ENCODE data around the gene MUCL3.
"Not testable (repeated sequence)": the region's sequence is repeated elsewhere in the genome, so short reads cannot be mapped to it uniquely, and the experiment has no call there.

MUCL3 gene

GRCh38 chr6:30940361-30940986 is at the start of gene MUCL3:
TSS of gene MUCL3 (plus strand) at chr6:30940973. CDS start at chr6:30941000, 27 bp downstream.
- no peak for DNase-seq

GRCh38 chr6:30891450-30891723 is 49.4 kb upstream of the MUCL3 start:
- DNase-seq = no peak

DNA sequence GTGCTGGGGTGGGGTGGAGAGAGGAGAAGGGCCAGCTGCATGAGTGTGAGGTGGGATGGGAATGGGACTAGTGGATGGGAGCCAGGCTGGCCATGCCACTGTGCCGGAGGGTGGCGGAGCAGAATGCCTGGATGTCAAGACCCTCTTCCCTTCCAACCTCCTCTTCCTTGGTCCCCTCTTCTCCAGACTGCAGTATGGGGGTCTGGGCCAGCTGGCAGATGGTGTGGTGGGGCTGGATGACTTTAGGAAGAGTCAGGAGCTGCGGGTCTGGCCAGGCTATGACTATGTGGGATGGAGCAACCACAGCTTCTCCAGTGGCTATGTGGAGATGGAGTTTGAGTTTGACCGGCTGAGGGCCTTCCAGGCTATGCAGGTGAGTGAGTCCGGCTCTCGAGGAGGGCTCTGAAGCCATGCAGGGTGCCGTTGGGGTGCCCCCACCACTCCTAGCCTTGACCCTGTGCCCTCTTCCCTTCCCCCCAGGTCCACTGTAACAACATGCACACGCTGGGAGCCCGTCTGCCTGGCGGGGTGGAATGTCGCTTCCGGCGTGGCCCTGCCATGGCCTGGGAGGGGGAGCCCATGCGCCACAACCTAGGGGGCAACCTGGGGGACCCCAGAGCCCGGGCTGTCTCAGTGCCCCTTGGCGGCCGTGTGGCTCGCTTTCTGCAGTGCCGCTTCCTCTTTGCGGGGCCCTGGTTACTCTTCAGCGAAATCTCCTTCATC is 48.8 kb upstream of the MUCL3 start:
- no peak for DNase-seq

GRCh38 chr6:30893001-30893591 is 47.7 kb upstream of the MUCL3 start:
- no peak for DNase-seq

- no peak for DNase-seq
Measured at GRCh38 chr6:30893666-30894065, 47.1 kb upstream of the MUCL3 start.

- no peak for DNase-seq
Measured at GRCh38 chr6:30894381-30894780, 46.4 kb upstream of the MUCL3 start.

DNA sequence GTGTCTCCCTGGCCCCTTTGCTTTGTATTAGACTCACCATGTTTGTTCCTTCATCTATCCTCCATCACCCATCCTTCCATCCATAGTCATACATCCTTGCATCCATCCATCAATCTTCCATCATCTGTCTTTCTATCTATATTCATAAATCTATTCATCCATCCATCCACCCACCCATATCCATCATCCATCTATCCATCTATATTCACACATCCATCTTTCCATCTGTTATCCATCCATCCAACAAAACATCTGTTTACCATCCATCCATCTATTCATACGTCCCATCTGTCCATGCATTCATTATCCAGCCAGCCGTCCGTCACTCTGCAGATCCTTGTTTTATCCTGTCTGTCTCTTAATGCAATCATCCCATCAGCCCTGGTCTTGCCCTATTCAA is 45.8 kb upstream of the MUCL3 start:
- no peak for DNase-seq

GRCh38 chr6:30895343-30895742 is 45.4 kb upstream of the MUCL3 start:
- no peak for DNase-seq

DNA sequence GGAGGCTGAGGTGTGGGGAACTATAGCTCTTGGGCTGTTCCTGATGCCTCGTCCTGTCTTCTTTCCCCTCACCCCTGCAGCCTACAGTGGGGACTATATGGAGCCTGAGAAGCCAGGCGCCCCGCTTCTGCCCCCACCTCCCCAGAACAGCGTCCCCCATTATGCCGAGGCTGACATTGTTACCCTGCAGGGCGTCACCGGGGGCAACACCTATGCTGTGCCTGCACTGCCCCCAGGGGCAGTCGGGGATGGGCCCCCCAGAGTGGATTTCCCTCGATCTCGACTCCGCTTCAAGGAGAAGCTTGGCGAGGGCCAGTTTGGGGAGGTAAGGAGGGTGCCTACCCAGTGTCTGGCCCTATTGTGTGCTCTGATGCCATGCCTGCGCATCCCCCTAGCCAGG is 44.2 kb upstream of the MUCL3 start:
- DNase-seq = no peak

DNA sequence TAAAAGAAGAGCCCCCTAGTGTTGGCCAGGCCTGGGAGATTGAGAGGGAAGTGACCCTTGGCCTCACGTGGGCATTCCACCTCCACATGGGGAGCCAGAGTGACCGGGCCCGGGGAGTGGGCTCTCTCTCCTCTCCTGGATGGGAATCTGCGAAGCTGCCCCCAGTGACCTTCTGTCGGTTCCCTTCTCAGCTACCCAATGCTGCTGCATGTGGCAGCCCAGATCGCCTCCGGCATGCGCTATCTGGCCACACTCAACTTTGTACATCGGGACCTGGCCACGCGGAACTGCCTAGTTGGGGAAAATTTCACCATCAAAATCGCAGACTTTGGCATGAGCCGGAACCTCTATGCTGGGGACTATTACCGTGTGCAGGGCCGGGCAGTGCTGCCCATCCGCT is 42.9 kb upstream of the MUCL3 start:
- no peak for DNase-seq

DNA sequence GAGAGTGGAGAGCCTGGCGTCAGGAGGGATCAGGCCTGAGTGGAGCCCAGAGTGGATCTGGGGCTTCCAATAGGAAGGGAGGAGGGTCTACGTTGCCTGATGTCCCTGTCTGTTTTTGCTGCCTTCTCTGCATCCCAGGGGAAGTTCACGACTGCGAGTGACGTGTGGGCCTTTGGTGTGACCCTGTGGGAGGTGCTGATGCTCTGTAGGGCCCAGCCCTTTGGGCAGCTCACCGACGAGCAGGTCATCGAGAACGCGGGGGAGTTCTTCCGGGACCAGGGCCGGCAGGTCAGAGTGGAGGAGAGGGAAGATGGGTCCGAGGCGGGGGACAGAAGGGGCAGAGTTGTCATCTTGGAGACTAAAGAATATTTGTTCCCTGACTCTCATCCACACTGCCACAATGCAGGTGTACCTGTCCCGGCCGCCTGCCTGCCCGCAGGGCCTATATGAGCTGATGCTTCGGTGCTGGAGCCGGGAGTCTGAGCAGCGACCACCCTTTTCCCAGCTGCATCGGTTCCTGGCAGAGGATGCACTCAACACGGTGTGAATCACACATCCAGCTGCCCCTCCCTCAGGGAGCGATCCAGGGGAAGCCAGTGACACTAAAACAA is 41.9 kb upstream of the MUCL3 start:
- DNase-seq = no peak

- no peak for DNase-seq
Measured at GRCh38 chr6:30900863-30901417, 39.8 kb upstream of the MUCL3 start.

DNA sequence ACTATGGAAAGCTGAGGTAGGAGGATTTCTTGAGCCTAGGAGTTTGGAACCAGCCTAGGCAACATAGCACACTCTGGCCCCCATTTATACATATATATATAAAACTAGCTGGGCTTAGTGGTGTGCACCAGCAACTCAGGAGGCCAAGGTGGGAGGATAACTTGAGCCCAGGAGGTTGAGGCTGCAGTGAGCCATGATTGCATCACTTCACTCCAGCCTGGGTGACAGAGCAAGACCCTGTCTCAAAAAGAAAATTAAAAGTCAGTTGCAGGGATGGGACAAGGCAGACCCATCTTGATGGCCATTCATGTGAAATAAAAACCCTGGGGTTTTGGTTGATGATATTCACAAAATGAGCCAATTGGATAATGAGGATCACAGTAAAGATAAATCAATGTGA is 39.3 kb upstream of the MUCL3 start:
- DNase-seq = no peak

DNA sequence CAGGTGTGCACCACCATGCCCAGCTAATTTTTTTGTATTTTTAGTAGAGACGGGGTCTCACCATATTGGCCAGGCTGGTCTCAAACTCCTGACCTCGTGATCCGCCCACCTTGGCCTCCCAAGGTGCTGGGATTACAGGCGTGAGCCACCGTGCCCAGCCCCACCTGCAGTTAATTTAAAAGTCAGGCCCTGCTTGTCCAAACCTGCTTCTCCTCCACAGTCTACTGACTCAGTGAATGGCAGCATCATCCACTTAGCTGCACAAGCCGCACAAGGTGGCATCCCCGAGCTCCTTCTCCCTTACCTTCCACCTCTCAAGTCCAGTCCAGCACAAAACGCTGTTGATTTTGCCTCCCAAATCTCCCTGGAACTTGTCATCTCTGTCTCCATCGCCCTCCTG is 38.6 kb upstream of the MUCL3 start:
- not testable (repeated sequence) for DNase-seq

DNA sequence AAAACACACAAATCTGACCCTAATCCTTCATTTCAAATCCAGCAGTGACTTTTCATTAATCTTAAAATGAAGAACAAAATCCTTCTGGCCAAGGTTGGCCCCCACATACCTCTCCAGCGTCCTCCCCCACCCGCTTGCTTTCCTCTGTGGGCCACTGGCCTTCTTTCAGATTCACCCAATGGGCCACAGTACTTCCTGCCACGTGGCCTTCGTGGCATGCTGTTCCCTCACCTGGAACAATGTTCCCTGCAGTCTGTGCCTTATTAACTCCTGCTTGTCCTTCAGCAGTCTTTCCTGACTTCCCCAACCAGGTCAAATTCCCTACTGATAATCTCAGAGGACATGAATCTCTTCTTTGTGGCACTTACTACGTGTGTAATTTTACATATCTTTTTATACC is 38.1 kb upstream of the MUCL3 start:
- no peak for DNase-seq

GRCh38 chr6:30903236-30903635 is 37.5 kb upstream of the MUCL3 start:
- DNase-seq = no peak

DNA sequence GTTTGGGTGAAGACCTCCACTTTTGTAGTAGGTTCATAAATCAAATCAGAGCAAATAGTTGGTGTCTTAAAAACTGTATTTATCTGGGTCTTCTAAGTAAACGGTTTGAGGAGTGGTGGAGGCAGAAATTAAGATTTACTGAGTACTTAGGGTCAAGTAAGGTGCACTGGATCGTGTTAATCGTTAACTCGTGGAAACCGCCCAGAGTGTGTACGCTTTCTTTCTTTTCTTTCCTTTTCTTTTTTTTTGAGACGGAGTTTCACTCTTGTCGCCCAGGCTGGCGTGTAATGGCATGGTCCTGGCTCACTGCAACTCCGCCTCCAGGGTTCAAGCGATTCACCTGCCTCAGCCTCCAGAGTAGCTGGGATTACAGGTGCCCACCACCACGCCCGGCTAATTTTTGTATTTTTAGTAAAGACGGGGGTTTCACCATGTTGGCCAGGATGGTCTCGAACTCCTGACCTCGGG is 33.4 kb upstream of the MUCL3 start:
- not testable (repeated sequence) for DNase-seq

- peak; percentile 88 to 92 for DNase-seq
Measured at GRCh38 chr6:30907758-30908591, 32.8 kb upstream of the MUCL3 start, which contains the start of gene GTF2H4. TSS of gene GTF2H4 (plus strand) at chr6:30908207.

- DNase-seq = no peak
Measured at GRCh38 chr6:30908700-30909099, 32.1 kb upstream of the MUCL3 start.

DNA sequence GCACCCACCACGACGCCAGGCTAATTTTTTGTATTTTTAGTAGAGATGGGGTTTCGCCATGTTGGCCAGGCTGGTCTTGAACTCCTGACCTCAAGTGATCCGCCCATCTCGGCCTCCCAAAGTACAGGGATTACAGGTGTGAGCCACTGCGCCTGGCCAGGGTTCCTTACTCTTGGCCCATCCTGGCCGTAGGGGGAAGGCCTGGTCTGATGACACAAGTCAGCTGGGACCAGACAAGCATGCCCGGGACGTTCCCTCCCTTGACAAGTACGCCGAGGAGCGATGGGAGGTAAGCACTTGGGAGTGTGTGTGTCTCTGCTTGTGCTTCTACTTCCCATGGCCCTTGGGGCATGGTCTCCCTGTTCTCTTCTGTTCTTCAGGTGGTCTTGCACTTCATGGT is 30.3 kb upstream of the MUCL3 start:
- DNase-seq = not testable (repeated sequence)

- no peak for DNase-seq
Measured at GRCh38 chr6:30912746-30913520, 27.8 kb upstream of the MUCL3 start.

DNA sequence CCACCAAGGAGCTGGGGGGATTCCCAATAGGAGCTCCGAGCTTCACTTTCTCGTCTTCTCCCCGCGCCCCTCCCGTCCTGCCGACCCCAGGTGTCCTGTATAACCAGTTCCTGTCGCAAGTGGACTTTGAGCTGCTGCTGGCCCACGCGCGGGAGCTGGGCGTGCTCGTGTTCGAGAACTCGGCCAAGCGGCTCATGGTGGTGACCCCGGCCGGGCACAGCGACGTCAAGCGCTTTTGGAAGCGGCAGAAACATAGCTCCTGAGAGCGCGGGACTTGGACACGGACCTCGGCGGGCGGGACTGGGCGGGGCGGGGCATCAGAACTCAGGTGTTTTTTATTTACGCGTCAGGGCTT is 27.1 kb upstream of the MUCL3 start:
- no peak for DNase-seq
